Endothelial cell of umbilical vein (primary cell): ENCODE results near the gene CLSTN2.

Experiments used
- EZH2 ChIP-seq: IDR thresholded peaks from 2 replicates; pipeline ENCODE4 v1.6.1; 2012; ENCODE audit warnings: borderline replicate concordance, low read depth, mild to moderate bottlenecking, moderate library complexity, low read length, inconsistent platforms; ENCODE audit not compliant: severe bottlenecking
- FOS ChIP-seq: IDR thresholded peaks from 2 replicates; pipeline ENCODE4 v1.6.1; 2011; ENCODE audit warnings: mild to moderate bottlenecking, low read length, moderate library complexity, borderline replicate concordance; ENCODE audit not compliant: insufficient read depth
- GATA2 ChIP-seq: IDR thresholded peaks from 2 replicates; pipeline ENCODE4 v1.7.0; 2011; ENCODE audit warnings: low read depth, mild to moderate bottlenecking, moderate library complexity, mixed read lengths, low read length; ENCODE audit not compliant: insufficient read length, insufficient read depth
- MYC ChIP-seq: IDR thresholded peaks from one replicate; pipeline ENCODE4 v1.6.1; 2011; ENCODE audit warnings: mild to moderate bottlenecking, low read depth, low read length
- POLR2A ChIP-seq: IDR thresholded peaks from 2 replicates; pipeline ENCODE4 v1.6.1; 2012; ENCODE audit warnings: low read depth, mild to moderate bottlenecking, control low read depth, low read length
- POLR2AphosphoS5 ChIP-seq: IDR thresholded peaks from 2 replicates; pipeline ENCODE4 v1.6.1; 2012; ENCODE audit warnings: low read depth, mild to moderate bottlenecking, control low read depth, low read length, moderate library complexity; ENCODE audit not compliant: insufficient read depth
- TF ChIP-seq, protein P1 (sequence below), 2 donors: IDR thresholded peaks; 1 replicate in 1 of 2; 2 replicates in 1 of 2; pipeline ENCODE4 v1.5.1; 2011; ENCODE audit warnings: low read length in 2 of 2, mild to moderate bottlenecking in 2 of 2, moderate library complexity in 2 of 2, control low read depth in 1 of 2, inconsistent platforms in 1 of 2, low read depth in 1 of 2; ENCODE audit not compliant: insufficient read depth in 1 of 2; ENCODE audit errors: extremely low read depth in 1 of 2
- TF ChIP-seq, protein P2 (sequence below): IDR thresholded peaks from 2 replicates; pipeline ENCODE4 v1.6.1; 2011; ENCODE audit not compliant: insufficient read depth, insufficient read length

DNA sequence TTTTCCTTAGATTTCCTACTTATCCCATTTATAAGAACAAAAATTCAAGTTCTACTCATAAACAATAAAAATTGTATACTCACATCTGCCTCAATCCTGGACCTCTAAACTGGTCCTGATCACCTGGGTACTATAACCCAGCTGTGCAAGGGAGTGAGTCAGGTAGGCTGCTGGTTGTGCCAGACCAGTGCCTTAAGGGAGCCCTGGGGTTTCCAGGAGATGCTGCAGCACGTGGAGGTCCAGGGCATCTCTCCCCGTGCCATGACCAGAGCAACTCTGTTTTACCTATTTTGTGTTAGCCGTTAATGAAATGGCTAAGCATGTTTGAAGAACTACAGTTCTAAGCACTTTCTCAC, 602.7 kb downstream of the CLSTN2 start:
- TF ChIP-seq EZH2 = no peak
- TF ChIP-seq, protein P1, sequence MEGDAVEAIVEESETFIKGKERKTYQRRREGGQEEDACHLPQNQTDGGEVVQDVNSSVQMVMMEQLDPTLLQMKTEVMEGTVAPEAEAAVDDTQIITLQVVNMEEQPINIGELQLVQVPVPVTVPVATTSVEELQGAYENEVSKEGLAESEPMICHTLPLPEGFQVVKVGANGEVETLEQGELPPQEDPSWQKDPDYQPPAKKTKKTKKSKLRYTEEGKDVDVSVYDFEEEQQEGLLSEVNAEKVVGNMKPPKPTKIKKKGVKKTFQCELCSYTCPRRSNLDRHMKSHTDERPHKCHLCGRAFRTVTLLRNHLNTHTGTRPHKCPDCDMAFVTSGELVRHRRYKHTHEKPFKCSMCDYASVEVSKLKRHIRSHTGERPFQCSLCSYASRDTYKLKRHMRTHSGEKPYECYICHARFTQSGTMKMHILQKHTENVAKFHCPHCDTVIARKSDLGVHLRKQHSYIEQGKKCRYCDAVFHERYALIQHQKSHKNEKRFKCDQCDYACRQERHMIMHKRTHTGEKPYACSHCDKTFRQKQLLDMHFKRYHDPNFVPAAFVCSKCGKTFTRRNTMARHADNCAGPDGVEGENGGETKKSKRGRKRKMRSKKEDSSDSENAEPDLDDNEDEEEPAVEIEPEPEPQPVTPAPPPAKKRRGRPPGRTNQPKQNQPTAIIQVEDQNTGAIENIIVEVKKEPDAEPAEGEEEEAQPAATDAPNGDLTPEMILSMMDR (IDR thresholded peaks at IDR 0.05; ENCODE audit: extremely low read depth in 1 of 2, insufficient read depth in 1 of 2, low read depth in 1 of 2, low read length in 2 of 2) = no peak
- TF ChIP-seq POLR2A = no peak
- no peak for TF ChIP-seq GATA2
- TF ChIP-seq, protein P2, sequence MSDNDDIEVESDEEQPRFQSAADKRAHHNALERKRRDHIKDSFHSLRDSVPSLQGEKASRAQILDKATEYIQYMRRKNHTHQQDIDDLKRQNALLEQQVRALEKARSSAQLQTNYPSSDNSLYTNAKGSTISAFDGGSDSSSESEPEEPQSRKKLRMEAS = no peak
- TF ChIP-seq POLR2AphosphoS5 = no peak
- no peak for TF ChIP-seq MYC
- TF ChIP-seq FOS = no peak
